ENCODE data around the gene CXCL14.
A peak's percentile ranks its signal among the peaks of the same experiment; 100 is the strongest.

CXCL14 gene

DNA sequence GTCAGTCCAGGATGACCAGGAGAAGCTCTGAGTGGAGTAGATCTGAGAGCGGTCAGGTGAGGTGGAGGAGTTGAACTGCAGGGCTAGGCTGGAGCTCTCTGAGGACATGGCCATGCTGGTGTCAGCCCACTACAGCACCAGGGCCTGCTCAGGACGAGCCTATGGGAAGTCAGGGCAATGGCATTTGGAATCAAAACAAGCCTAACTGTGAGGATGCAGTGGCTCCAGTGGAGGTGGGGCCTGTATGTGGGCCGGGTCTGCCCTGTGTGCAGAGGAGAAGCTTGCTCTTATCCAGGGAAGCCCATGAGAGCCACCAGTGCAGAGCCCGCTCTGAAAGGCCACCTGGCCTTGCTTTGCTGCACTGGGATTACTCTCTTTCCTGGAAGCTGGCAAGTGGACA lies 11.1 kb downstream of the CXCL14 start:
- H3K9me3 ChIP-seq (ENCODE audit: insufficient read depth, low read length, severe bottlenecking), result no peaks in the 10 kb centered on the region
- H3K9ac ChIP-seq (ENCODE audit: low read depth, low read length), result no peak overlapping the region
- no peak overlapping the region for H2AFZ ChIP-seq (ENCODE audit: low read depth, low read length)
- no peak overlapping the region for H3K4me3 ChIP-seq (ENCODE audit: low read depth in 1 of 2, low read length in 2 of 2)
- DNase-seq, result no peak
- no peak overlapping the region for H3K4me2 ChIP-seq (ENCODE audit: insufficient read depth, low read length)
- ATAC-seq (ENCODE audit: insufficient read depth, low read depth), result no peak
- no peaks in the 10 kb centered on the region for H4K20me1 ChIP-seq (ENCODE audit: insufficient read depth, low read length)
- no peaks in the 10 kb centered on the region for H3K79me2 ChIP-seq (ENCODE audit: insufficient read depth, low read length)
- H3K4me1 ChIP-seq (ENCODE audit: insufficient read depth, low read length), result no peaks in the 10 kb centered on the region
- TF ChIP-seq EZH2 (IDR thresholded peaks at IDR 0.05; ENCODE audit: borderline replicate concordance, low read depth, low read length, severe bottlenecking), result no peak
- TF ChIP-seq, protein P1, sequence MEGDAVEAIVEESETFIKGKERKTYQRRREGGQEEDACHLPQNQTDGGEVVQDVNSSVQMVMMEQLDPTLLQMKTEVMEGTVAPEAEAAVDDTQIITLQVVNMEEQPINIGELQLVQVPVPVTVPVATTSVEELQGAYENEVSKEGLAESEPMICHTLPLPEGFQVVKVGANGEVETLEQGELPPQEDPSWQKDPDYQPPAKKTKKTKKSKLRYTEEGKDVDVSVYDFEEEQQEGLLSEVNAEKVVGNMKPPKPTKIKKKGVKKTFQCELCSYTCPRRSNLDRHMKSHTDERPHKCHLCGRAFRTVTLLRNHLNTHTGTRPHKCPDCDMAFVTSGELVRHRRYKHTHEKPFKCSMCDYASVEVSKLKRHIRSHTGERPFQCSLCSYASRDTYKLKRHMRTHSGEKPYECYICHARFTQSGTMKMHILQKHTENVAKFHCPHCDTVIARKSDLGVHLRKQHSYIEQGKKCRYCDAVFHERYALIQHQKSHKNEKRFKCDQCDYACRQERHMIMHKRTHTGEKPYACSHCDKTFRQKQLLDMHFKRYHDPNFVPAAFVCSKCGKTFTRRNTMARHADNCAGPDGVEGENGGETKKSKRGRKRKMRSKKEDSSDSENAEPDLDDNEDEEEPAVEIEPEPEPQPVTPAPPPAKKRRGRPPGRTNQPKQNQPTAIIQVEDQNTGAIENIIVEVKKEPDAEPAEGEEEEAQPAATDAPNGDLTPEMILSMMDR (IDR thresholded peaks at IDR 0.05; ENCODE audit: borderline replicate concordance, extremely low read depth, low read length, poor library complexity, severe bottlenecking), result no peak
- peaks cover 17% of the 10 kb centered on the region for H3K27me3 ChIP-seq (ENCODE audit: insufficient read depth, low read length, poor library complexity)
- H3K36me3 ChIP-seq (ENCODE audit: insufficient read depth, low read length), result no peaks in the 10 kb centered on the region
- no peak overlapping the region for H3K27ac ChIP-seq (ENCODE audit: low read length)

GRCh38 chr5:135566422-135567400 lies 12.1 kb downstream of the CXCL14 start:
- H4K20me1 ChIP-seq (ENCODE audit: insufficient read depth, low read length), result no peaks in the 10 kb centered on the region
- H2AFZ ChIP-seq (ENCODE audit: low read depth, low read length), result no peak overlapping the region
- H3K4me3 ChIP-seq (ENCODE audit: low read depth in 1 of 2, low read length in 2 of 2), result no peak overlapping the region
- H3K9me3 ChIP-seq (ENCODE audit: insufficient read depth, low read length, severe bottlenecking), result no peaks in the 10 kb centered on the region
- H3K4me1 ChIP-seq (ENCODE audit: insufficient read depth, low read length), result no peaks in the 10 kb centered on the region
- peaks cover 17% of the 10 kb centered on the region for H3K27me3 ChIP-seq (ENCODE audit: insufficient read depth, low read length, poor library complexity)
- peak; percentile 20; the same call in 1 of the 3 replicates for ATAC-seq (ENCODE audit: insufficient read depth, low read depth)
- no peak overlapping the region for H3K9ac ChIP-seq (ENCODE audit: low read depth, low read length)
- no peaks in the 10 kb centered on the region for H3K79me2 ChIP-seq (ENCODE audit: insufficient read depth, low read length)
- H3K36me3 ChIP-seq (ENCODE audit: insufficient read depth, low read length), result no peaks in the 10 kb centered on the region
- no peak overlapping the region for H3K4me2 ChIP-seq (ENCODE audit: insufficient read depth, low read length)
- DNase-seq, result no peak
- no peak overlapping the region for H3K27ac ChIP-seq (ENCODE audit: low read length)
- no peak for TF ChIP-seq EZH2 (IDR thresholded peaks at IDR 0.05; ENCODE audit: borderline replicate concordance, low read depth, low read length, severe bottlenecking)
- TF ChIP-seq, protein P1 (IDR thresholded peaks at IDR 0.05; ENCODE audit: borderline replicate concordance, extremely low read depth, low read length, poor library complexity, severe bottlenecking), result no peak

DNA sequence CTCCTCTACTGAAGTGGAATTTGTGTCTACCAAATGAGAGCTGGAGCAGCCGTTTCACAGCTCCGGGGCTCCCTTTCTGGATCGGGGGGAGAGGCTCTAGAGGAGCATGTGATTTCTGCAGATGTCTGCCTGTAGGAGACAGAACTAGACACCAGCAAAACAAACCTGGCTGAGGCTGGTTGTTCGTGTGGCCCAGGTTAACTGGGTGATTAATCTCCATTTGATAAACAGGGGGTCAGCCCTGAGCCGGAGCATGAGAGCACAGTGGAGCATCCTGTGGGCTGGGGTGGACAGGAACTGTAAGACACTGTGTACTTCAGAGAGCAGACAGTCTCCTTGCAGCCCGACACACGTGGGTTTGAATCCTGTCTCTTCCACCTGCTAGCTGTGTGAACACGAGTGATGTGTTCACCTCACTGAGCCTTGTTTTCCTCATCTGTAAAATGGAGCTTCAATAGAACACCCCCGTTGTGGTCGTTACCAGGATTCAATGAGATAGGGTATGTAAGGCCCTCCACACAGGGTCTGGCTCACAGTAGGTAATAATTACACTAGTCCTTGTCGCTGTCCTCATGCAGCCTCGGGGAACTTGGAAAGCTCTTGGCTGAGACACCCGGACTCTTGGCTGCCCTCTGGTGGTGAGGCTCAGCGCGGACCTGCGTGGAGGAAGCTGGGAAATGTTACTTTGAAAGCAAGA lies 12.9 kb downstream of the CXCL14 start:
- Histone ChIP-seq H3K4me2 (ENCODE audit: insufficient read depth, low read length) (no peak overlapping the region), H2AFZ (ENCODE audit: low read depth, low read length) (no peak overlapping the region), H3K4me1 (ENCODE audit: insufficient read depth, low read length) (no peaks in the 10 kb centered on the region), H3K27ac (ENCODE audit: low read length) (no peak overlapping the region), H4K20me1 (ENCODE audit: insufficient read depth, low read length) (no peaks in the 10 kb centered on the region), H3K36me3 (ENCODE audit: insufficient read depth, low read length) (no peaks in the 10 kb centered on the region), H3K4me3 (ENCODE audit: low read depth in 1 of 2, low read length in 2 of 2) (no peak overlapping the region), H3K79me2 (ENCODE audit: insufficient read depth, low read length) (no peaks in the 10 kb centered on the region), H3K27me3 (ENCODE audit: insufficient read depth, low read length, poor library complexity) (peaks cover 17% of the 10 kb centered on the region), H3K9ac (ENCODE audit: low read depth, low read length) (no peak overlapping the region), H3K9me3 (ENCODE audit: insufficient read depth, low read length, severe bottlenecking) (no peaks in the 10 kb centered on the region)
- ATAC-seq (ENCODE audit: insufficient read depth, low read depth), result peak; percentile 85
- TF ChIP-seq, protein P1 (IDR thresholded peaks at IDR 0.05; ENCODE audit: borderline replicate concordance, extremely low read depth, low read length, poor library complexity, severe bottlenecking), result peak; percentile 95
- no peak for TF ChIP-seq EZH2 (IDR thresholded peaks at IDR 0.05; ENCODE audit: borderline replicate concordance, low read depth, low read length, severe bottlenecking)
- peak; percentile 75 for DNase-seq

Measured in DND-41 (cell line).